ENCODE results near the gene ZNRF1. TPM values are rescaled to one million over a fixed set of nuclear protein-coding genes. Genes with fewer than 3 reads are reported as not detected.

ZNRF1 gene
- total and polyA plus RNA-seq, 4 donors: 13.2 to 103 (median 54.9) TPM

DNA sequence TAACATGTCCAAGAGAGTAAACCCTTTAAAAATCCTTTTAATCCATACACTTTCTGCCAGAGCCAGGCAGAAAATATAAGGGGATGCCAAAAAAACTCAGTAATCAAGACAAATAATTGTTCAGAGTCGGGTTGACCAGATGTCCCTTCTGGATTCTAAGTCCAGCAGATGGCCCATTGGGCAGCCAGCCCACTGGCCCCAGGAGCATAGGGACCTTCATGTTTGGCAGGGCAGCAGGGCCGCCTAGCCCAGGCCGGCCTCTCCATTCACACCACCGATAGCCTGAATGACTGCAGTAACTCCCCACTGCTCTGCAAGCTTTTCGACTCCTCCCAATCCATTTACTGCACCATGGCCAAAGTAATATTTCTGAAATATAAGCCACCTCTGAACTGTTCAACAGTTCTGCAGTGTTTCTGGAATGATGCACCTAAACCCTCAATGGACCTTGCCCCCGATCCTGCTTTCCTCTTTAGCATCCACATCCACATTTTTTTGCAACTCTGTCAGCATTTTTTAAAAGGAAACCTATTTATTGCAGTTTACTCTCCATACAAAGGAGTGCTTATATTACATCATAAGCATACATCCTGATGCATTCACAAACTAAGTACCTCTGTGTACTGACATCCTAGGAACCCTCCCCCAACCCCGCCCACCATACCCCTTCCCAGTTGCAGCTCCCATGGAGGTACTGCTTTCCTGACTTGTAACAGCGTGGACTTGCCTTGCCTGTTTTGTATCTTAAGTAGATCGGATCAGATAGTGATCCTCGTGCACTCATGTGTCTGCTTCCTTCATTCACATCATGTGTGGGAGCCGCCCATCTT, 71.4 kb downstream of the ZNRF1 start:
- Histone ChIP-seq H3K9me3 (ENCODE audit: control insufficient read depth, insufficient read depth, low read length) (no peaks in the 10 kb centered on the region), H3K27me3 (ENCODE audit: control insufficient read depth, insufficient read depth, low read length) (no peaks in the 10 kb centered on the region), H3K27ac (ENCODE audit: low read depth, low read length) (no peak overlapping the region), H3K4me1 (ENCODE audit: control insufficient read depth, insufficient read depth, low read length) (peaks cover 13% of the 10 kb centered on the region), H3K4me3 (ENCODE audit: low read depth, low read length) (no peak overlapping the region), H3K36me3 (ENCODE audit: control insufficient read depth, insufficient read depth, low read length) (no peaks in the 10 kb centered on the region)
- WGBS (ENCODE audit: insufficient coverage): 49% methylated on average over 9 of the region's 11 CpGs
- peak in 2 of 6 donors; percentile 44 to 65 for DNase-seq (ENCODE audit: low read depth in 4 of 6, low spot score in 6 of 6)

GRCh38 chr16:75071621-75072020, 72.8 kb downstream of the ZNRF1 start:
- H3K27ac ChIP-seq (ENCODE audit: low read depth, low read length): no peak overlapping the region
- H3K27me3 ChIP-seq (ENCODE audit: control insufficient read depth, insufficient read depth, low read length): no peaks in the 10 kb centered on the region
- no CpG with 5 or more reads among the region's 3 CpGs for WGBS (ENCODE audit: insufficient coverage)
- no peaks in the 10 kb centered on the region for H3K9me3 ChIP-seq (ENCODE audit: control insufficient read depth, insufficient read depth, low read length)
- peaks cover 13% of the 10 kb centered on the region for H3K4me1 ChIP-seq (ENCODE audit: control insufficient read depth, insufficient read depth, low read length)
- H3K4me3 ChIP-seq (ENCODE audit: low read depth, low read length): no peak overlapping the region
- no peaks in the 10 kb centered on the region for H3K36me3 ChIP-seq (ENCODE audit: control insufficient read depth, insufficient read depth, low read length)
- DNase-seq (ENCODE audit: low read depth in 4 of 6, low spot score in 6 of 6): no peak

DNA sequence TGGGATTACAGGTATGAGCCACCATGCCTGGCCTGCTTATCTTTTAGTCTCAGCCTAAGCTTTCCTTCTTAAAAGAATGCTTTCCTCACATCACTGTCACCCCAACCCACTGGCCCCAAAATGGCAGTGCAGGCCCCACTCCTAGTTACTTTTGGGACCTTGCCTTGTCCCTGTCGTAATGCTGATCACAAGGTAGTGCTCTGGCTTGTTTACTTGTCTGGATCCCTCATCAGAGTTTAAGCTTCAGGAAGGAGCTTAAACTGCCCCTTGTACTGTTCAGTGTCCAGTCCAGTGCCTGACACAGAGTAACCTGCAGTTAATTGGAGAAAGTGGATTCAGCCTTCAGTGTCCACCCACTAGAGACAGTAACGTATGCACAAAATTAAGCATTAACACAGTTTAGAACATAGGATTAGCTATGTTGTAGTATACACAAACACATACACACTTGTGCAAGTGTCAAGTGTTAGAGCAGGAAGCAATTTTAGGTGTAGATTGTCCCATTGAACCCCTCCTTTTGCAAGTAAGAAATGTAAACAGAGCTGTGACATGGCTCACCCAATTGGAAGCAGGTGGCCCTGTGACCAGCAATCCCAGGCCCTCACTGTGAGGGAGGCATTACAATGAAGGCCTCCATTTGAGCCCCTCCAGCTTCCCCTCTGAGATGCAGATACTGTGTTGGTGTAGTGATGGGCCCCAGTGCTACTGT, 73.6 kb downstream of the ZNRF1 start:
- no peak for DNase-seq (ENCODE audit: low read depth in 4 of 6, low spot score in 6 of 6)
- H3K4me3 ChIP-seq (ENCODE audit: low read depth, low read length): no peak overlapping the region
- no peaks in the 10 kb centered on the region for H3K36me3 ChIP-seq (ENCODE audit: control insufficient read depth, insufficient read depth, low read length)
- no peak overlapping the region for H3K27ac ChIP-seq (ENCODE audit: low read depth, low read length)
- peaks cover 13% of the 10 kb centered on the region for H3K4me1 ChIP-seq (ENCODE audit: control insufficient read depth, insufficient read depth, low read length)
- H3K27me3 ChIP-seq (ENCODE audit: control insufficient read depth, insufficient read depth, low read length): no peaks in the 10 kb centered on the region
- no peaks in the 10 kb centered on the region for H3K9me3 ChIP-seq (ENCODE audit: control insufficient read depth, insufficient read depth, low read length)
- 100% methylated on average over 1 of the region's 2 CpGs for WGBS (ENCODE audit: insufficient coverage)

- no peak overlapping the region for H3K27ac ChIP-seq (ENCODE audit: low read depth, low read length)
- no peak overlapping the region for H3K4me3 ChIP-seq (ENCODE audit: low read depth, low read length)
- no peak for DNase-seq (ENCODE audit: low read depth in 4 of 6, low spot score in 6 of 6)
- WGBS (ENCODE audit: insufficient coverage): 37% methylated on average over 18 of the region's 20 CpGs
- H3K27me3 ChIP-seq (ENCODE audit: control insufficient read depth, insufficient read depth, low read length): no peaks in the 10 kb centered on the region
- peaks cover 13% of the 10 kb centered on the region for H3K4me1 ChIP-seq (ENCODE audit: control insufficient read depth, insufficient read depth, low read length)
- no peaks in the 10 kb centered on the region for H3K9me3 ChIP-seq (ENCODE audit: control insufficient read depth, insufficient read depth, low read length)
- no peaks in the 10 kb centered on the region for H3K36me3 ChIP-seq (ENCODE audit: control insufficient read depth, insufficient read depth, low read length)
Measured at GRCh38 chr16:75073545-75074303, 74.9 kb downstream of the ZNRF1 start.

DNA sequence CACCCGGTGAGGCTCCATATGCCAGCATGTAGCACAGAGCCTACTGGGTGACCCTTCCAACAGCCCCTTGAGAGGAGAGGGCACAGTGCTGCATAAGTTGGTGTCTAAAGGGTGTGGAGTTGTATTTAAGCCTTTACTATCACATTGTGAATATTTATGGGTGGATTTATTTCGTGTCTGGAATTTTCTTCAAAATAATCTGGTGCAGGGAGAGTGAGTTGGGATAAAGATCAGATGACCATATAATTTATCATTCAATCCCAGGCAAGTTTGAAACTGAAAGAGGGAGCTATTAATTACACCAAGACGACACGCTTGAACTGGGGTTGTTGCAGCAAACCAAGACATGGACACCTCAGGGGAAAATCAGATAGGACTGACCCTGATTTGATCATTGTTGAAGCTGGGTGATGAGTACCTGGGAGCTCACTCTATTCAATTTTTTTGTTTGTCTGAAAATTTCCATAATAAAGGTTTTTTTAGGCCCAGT, 75.5 kb downstream of the ZNRF1 start:
- 80% methylated on average over 1 of the region's 4 CpGs for WGBS (ENCODE audit: insufficient coverage)
- H3K27me3 ChIP-seq (ENCODE audit: control insufficient read depth, insufficient read depth, low read length): no peaks in the 10 kb centered on the region
- no peaks in the 10 kb centered on the region for H3K9me3 ChIP-seq (ENCODE audit: control insufficient read depth, insufficient read depth, low read length)
- no peak for DNase-seq (ENCODE audit: low read depth in 4 of 6, low spot score in 6 of 6)
- H3K27ac ChIP-seq (ENCODE audit: low read depth, low read length): no peak overlapping the region
- H3K36me3 ChIP-seq (ENCODE audit: control insufficient read depth, insufficient read depth, low read length): no peaks in the 10 kb centered on the region
- peaks cover 12% of the 10 kb centered on the region for H3K4me1 ChIP-seq (ENCODE audit: control insufficient read depth, insufficient read depth, low read length)
- H3K4me3 ChIP-seq (ENCODE audit: low read depth, low read length): no peak overlapping the region

DNA sequence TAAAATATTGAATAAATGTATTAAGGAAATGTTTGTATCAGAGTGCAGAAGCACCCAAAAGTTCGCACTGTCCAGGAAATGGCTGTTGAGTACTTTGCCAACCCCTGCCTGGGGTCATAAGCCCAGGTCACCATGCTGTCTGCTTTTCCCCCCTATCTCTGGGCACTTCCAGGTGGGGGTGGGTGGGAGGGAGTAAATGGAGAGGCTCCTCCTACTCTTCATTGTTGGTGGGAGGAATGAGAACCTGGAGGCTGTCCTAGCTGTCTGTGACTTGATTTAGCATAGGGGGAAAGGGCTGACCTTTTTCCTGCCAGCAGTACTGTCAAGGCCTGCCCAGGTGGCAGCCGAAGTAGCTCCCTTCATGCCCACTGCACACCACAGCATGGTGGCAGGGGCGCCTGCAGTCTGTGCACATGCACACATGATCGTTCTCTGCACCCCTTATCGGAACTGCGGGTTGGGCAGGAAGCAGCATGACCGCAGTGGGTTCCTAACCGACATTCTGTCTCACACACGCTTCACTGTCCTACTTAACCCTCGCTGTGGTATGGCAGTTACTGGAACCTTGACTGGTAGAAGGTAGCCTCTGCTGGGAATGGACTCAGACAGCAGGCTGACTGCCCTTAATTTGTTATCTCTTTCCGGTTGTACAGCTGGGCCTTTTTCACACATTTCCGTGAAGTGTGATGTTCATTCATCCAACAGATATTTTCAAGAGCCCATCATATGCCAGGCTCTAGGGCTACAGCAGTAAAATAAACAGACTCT, 76.3 kb downstream of the ZNRF1 start:
- Histone ChIP-seq H3K9me3 (ENCODE audit: control insufficient read depth, insufficient read depth, low read length) (no peaks in the 10 kb centered on the region), H3K4me3 (ENCODE audit: low read depth, low read length) (no peak overlapping the region), H3K4me1 (ENCODE audit: control insufficient read depth, insufficient read depth, low read length) (peaks cover 12% of the 10 kb centered on the region), H3K27ac (ENCODE audit: low read depth, low read length) (no peak overlapping the region), H3K36me3 (ENCODE audit: control insufficient read depth, insufficient read depth, low read length) (peaks cover 2% of the 10 kb centered on the region), H3K27me3 (ENCODE audit: control insufficient read depth, insufficient read depth, low read length) (no peaks in the 10 kb centered on the region)
- DNase-seq (ENCODE audit: low read depth in 4 of 6, low spot score in 6 of 6): peak in 1 of 6 donors; percentile 55
- 61% methylated on average over 9 of the region's 12 CpGs for WGBS (ENCODE audit: insufficient coverage)

DNA sequence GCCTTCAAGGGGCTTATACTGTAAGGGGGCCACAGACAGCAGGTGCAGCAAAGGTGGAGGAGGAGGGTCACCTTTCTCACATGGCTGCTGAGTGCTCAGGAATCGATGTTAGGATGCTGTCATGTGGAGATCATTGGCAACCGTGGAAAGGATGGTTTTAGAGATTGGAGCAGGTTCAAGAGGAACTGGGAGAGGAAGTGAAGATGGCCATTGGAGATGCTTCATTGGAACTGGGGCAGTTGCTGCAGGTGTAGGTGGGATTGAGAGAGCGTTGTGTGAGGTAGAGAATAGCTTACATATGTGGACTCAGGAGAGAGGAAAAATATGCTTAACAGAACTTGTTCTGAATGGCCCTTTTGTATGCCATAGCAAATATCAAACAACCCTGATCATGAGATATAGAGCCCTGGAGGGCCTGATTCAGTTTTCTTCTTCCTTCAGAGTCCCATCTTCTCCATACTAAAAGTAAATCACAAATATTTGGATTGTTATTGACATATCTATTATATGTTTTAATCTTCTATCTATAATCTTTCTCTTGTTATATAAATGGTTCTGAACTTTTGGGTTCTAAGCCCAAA, 77.0 kb downstream of the ZNRF1 start:
- no peak overlapping the region for H3K27ac ChIP-seq (ENCODE audit: low read depth, low read length)
- no peak for DNase-seq (ENCODE audit: low read depth in 4 of 6, low spot score in 6 of 6)
- WGBS (ENCODE audit: insufficient coverage): 86% methylated on average over 3 of the region's 3 CpGs

GRCh38 chr16:75078886-75079285, 80.1 kb downstream of the ZNRF1 start:
- Histone ChIP-seq H3K36me3 (ENCODE audit: control insufficient read depth, insufficient read depth, low read length) (peaks cover 2% of the 10 kb centered on the region), H3K4me3 (ENCODE audit: low read depth, low read length) (no peak overlapping the region), H3K4me1 (ENCODE audit: control insufficient read depth, insufficient read depth, low read length) (peaks cover 11% of the 10 kb centered on the region), H3K27ac (ENCODE audit: low read depth, low read length) (no peak overlapping the region), H3K27me3 (ENCODE audit: control insufficient read depth, insufficient read depth, low read length) (no peaks in the 10 kb centered on the region), H3K9me3 (ENCODE audit: control insufficient read depth, insufficient read depth, low read length) (no peaks in the 10 kb centered on the region)
- WGBS (ENCODE audit: insufficient coverage): 94% methylated on average over 6 of the region's 8 CpGs
- DNase-seq (ENCODE audit: low read depth in 4 of 6, low spot score in 6 of 6): no peak

More for the DNA sequence above, 77.0 kb downstream of the ZNRF1 start:
- Histone ChIP-seq H3K27me3 (ENCODE audit: control insufficient read depth, insufficient read depth, low read length) (no peaks in the 10 kb centered on the region), H3K9me3 (ENCODE audit: control insufficient read depth, insufficient read depth, low read length) (no peaks in the 10 kb centered on the region), H3K4me1 (ENCODE audit: control insufficient read depth, insufficient read depth, low read length) (peaks cover 11% of the 10 kb centered on the region), H3K36me3 (ENCODE audit: control insufficient read depth, insufficient read depth, low read length) (peaks cover 2% of the 10 kb centered on the region), H3K4me3 (ENCODE audit: low read depth, low read length) (no peak overlapping the region)

Data from spinal cord (tissue), 10 donors.